Fibroblast of skin of back (primary cell): ENCODE measurements around the gene TCF4.

Source experiments
- DNase-seq: peaks from one replicate; pipeline ENCODE4 v3.0.0-alpha.2; 2013

Gene TCF4

DNA sequence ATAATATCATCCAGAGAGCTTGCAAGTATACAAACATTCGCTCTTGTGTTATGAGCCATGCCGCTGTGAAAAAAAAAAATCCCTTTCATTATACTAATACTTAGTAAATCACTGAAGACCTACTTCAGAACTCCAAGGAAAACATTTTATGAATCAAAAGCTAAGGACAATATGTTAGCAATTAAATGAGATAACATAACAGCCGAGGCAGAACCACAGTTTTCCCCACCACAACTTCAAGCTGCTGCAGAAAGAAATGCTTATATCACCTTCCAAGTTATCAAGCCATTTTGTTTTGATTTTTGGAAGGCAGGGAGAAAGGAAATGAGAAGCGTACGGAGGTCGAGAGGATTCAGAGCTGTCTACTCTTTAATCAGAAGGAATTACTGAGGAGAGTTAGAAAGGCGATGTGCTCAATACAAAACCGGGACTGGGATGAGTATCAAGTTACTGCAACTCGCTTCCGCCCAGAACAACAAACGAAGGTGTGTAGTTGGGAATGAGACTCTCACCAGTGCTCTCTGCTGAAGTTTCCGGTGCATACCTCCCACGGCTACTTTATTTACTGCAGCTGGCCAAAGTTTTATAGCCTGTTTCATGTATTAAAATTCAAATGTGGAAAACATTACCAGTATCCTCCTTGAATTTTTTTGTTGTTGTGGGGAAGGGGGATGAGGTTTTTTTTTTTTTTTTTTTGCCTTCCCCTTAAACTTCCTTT lies 336.6 kb downstream of the TCF4 start:
- peak; percentile 39 for DNase-seq

DNA sequence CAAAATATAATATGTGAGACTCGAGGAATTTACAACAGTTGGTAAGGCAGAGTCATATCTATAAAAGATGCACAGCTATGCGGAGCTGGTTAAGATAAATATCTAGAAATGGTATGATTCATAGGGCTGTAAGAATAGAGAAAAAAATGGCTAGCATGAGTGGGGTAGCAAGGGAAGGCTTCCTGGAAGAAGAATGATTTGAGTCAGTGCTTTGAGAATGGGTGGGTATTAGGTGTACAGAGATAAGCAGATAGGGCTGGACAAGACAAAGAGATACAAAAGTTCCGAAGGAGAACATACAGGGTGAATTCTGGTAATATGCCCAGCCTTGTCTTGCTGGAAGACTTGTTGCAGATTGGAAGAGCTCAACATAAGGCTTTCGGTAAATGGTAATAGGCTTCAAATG lies 337.2 kb downstream of the TCF4 start:
- peak; percentile 82 for DNase-seq

DNA sequence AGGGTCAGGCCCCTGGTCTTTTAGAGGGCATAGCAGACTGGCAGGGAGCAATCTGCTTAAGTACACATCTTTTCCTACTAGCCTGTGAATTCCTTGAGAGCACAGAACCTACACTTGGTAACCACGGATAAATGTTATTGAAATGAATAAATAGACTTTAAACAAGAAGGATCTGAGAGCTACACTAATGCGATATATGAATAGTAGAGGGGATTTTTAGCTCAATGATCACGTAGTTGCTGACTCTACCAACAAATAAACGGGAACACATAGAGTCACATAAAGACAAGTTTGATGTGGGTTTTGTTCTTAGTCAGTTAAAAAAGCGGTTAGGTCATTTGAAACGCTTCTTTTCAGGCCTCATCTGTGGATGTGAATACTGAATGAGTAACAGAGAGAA lies 338.4 kb downstream of the TCF4 start:
- no peak for DNase-seq

DNA sequence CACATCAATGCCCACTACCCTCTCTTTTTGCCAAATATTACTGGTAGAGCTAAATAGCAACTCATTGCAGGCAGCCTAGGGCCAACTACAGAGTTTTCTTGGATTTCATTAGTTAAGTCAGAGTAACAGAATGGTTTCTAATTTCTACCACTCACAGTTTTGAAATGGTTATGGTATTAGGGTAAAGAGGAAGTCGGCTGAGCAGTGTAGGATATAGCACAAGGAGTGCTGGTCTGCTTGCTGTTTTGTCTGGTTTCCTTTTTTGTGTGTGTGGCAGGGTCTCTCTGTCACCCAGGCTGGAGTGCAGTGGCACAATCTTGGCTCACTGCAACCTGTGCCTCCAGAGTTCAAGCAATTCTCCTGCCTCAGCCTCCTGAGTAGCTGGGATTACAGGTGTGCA lies 339.5 kb downstream of the TCF4 start:
- DNase-seq, result no peak

DNA sequence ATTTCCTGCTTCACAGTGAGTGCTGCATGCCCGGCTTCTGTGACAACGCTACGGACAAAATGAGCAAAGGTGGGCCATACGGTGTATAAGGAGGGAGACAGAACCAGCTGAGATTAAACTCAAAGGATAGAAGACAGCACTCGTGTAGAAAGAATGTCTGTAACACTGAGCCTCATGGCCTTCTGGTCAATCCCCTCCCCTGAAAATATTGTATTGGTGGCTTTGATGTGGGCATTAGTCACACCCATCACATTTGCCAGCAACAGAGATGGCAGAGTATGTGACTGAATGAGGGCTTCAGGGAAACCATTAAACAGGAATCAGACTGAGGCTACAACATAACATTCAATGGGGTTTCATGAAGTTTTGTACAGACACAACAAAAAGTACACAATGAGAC lies 341.0 kb downstream of the TCF4 start:
- peak; percentile 52 for DNase-seq

DNA sequence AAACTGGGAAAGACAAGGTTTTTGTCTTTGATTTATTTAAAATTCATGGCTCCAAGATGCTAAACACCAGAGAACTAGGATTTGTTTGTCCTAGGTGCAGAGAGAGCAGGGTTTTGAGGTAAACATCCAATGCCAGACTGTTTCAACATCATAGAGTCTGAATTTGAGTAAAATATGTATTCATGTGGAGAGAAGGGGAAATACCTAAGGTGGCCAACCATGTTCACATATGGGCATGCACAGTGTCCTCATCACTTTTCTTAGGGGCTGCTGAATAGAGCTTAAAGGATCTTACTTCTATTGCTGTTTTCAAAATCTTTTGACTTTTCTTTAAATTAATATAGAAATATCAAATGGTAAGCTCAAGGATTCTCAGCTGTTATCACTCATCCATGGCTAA lies 341.7 kb downstream of the TCF4 start:
- no peak for DNase-seq

DNA sequence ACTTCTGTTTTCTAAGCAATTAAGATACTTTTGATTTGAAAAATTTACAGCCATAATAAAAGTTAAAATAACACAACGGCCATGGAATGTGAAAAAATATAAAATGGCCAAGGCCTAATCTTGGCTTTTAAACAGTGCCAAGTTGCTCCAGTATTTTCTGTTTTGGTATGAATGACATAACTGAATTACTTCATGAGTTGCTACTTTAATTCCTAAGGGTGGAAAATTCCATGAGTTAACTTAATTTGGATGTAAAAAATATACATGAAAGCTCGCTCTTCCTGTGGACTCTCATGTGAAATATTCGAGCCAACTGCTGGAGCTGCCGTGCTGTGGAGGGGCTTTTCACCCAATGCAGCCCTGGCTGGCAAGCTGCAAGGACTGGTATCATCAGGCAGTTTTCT lies 342.8 kb downstream of the TCF4 start:
- DNase-seq, result peak; percentile 74

DNA sequence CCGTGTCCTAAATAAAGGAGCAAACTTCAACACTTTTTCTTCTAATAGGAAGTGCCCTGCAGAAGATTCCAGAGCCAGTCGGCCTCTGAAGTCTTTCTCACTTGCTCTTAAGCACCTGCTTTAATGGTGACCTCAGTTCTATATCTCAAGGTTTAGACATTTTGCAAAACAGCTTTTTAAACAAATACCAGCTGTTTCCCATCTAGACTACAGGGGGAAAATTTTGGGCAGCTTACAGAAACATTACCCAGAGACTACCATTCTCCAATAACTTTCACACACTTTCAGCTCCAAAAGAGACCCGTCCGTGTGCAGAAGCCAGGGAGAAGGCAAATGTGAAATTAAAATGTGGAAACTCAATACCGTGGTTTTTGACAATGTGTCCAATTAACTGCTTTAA lies 343.4 kb downstream of the TCF4 start:
- no peak for DNase-seq

DNA sequence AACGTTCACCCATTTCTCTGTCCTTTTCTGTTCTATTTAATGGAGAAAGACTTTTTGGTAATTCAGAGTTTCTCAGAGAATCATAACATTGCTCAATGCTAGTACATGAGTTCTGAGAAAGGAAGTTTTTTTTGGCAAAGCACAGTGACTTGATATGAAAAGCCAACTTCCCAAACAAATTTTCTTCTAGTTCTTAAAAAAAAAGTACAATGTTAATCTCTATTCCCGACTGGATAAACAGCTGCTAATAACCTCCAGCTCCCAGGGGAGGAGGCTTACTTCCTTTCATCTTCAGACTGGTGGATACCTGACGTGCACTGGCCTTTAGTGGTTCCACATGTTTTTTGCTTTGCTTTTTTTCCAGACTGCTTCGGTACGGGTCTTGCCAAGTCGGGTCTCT lies 344.1 kb downstream of the TCF4 start:
- peak; percentile 69 for DNase-seq

DNA sequence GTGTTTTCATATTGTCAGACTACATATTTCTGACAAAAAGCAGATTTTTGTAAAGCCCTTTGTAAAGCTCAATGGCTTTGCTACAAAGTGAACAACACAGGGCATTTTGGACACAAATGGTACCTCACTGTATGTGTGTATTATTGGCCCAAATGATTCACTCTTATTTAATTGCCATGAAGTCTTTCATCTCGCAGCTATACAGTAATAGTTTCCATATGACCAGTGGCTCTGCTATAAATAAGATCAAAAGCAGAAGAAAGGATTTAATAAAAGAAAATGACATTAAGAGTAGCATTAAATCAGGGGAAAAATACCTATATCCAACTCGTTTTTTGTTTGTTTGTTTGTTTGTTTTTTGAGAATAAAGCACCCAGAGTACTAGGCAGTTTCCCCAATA lies 344.7 kb downstream of the TCF4 start:
- no peak for DNase-seq

DNA sequence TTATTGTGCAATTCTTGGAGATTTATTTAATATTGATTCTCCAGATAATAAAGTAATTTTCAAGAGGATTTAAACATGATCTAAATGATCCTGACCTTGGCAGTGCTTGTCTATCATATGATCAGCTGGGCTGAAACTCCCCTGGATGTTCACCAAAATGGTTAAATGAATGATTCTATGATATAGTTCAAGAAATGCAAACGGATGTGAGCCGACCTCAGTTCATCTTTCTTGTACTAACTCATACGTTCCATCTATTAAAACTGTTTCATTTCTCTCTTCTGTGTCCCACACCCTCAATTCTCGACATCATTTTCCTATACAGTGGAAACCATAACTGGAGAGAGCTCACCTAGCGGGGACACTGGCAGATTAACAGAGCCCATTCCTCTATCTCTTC lies 347.0 kb downstream of the TCF4 start:
- no peak for DNase-seq

DNA sequence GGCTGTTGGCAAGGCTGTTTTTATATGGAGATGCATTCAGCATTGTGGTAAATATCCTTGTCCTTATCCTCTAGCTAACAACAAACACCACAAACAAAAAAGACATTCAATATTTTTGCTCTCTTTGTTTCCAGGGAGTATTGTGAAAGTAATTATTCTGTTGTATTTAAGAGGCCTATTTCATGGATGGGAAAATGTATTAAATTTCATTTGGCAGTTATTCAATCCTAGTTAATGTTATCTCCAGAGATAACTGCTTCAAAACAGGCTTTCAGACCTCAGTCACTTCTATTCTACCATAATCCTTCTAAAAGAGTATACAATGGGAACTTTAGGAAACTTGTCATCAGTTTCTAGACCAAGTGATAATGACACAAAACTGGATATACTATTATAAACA lies 348.3 kb downstream of the TCF4 start:
- DNase-seq, result no peak

DNA sequence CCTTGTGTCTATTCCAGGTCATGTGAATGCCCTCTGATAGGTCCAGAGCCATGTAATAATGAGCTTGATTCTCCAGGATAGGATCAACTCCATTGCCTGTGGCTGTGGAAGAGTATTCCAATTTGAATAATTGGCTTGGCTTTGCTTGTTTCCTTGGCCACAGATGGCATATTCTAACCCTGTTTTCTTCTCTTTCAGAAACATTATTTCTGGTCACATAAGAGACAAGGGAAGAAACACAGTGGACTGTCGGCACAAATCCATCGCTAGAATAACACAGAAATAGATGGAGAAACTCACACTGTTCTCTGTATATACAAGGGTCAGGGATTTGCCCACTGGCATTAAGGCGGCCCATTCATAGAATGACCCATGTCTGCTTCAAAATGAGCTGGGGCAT lies 350.3 kb downstream of the TCF4 start:
- DNase-seq, result no peak

DNA sequence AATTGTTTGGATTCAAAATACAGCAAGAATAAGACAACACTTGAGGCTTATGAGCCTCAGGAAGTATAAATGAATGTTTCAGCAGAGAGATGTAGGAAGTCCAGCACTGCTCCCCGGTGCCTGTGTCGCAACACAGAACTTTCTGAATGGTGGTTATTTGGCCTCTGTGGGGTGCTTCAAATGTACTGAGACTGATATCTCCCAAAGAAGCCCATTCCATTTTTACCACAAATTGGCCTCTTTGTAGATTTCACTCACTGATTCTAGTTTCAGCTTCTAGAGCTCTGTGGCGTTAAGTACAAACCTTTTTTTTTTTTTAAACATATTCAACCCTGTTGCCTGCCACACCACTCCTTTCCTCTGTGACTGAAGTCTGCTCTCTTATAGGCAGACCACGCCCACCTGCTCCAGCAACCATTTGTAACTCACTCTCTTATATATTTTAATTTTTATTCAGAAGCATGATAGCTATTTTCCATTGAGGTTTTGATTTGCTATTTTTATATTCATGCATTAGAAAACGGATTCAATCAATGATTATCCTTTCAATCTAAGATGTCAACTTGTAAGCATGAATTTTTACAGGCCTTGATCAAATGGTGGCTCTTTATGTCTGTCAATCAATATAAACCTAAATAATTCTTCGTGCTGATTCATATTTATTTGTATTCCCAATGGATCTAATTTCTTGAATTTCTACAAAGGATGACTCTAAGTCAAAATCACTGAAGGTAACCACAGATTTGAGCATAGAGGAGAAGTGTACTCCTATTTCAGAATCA lies 351.7 kb downstream of the TCF4 start:
- no peak for DNase-seq

DNA sequence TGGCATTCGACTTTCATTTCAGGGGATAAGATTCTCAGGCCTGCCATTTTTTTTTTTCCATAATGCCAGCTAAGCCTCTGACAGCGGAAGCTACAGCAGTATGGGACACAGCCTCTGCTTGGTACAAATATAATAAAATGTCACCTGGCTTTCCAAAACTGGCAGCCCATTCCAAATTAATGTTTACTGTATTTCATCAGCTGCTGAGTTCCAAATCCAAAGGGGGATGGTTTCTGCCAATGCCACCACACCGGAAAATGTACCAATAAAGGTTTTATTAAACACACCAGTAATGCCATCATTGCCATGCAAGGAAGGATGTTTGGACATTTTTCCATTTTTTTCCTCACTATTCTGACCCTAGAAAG lies 352.9 kb downstream of the TCF4 start:
- no peak for DNase-seq

DNA sequence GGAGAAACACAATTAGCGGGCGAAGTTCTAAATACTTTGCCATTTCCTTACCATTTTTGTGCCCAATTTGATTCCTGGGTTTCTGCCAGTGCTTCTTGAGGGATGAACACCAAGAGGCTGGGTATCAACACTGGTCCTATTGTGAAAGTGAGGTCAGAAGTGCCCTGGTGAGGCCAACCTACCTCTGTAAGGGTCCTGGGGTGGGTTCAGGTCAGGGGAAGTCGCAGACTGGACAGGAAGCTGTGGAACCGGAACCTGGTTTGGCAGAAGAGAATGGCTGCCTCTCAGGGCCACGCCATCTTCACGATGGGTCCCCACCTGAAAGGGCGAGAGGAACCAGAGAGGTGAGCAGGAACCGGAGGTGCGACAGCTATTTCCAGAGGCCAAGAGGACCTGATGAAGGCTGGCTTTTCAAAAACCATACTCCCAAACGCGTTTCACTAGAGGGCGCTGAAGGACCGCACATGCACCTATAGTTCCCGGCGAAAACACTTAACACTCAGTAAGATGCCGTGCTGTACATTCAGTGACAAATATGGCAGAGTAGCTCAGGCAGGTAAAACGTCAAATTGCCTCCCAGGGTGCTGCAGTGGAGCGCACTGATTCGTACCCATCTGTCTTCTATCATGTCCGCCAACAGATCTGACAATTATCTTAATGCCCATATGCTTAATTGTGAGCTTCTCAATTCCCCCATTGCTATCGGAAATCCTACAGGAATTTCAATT lies 353.5 kb downstream of the TCF4 start:
- peak; percentile 76 for DNase-seq

DNA sequence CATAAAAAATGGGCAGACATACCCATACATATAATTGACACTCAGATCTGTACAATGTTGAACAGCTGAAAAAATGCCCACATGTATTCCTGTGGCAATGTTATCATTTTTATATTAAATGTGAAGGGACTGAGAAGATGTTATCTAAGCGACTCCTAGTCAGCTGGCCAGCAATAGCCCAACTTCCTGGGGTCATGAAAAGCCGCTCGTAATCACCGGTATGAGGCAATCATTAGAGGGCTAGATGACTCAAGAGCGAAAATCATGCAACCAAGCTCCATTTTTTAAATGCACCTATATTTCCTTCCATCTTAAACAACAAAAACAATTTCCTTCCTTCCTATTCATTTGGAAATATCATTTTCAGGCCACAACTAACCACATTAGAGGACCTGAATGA lies 354.1 kb downstream of the TCF4 start:
- no peak for DNase-seq

DNA sequence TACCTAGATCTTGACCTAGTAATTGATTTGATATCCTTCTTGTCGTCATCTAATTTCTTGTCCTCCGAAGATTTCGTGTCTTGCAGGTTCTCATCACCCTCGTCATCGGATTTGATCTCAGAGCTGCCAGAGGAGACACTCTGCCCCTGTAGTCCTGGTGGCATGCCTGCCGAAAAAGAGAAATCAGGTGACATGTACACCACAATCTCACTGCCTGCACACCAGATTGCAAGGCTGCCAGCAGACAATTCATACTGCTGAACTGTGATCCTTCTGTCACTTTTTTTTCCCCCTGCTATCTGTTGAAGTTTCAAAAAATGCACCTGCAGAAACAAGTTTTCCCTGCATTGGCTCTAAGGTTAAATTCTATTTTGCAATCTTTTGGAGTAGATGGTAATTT lies 355.5 kb downstream of the TCF4 start:
- DNase-seq, result no peak

DNA sequence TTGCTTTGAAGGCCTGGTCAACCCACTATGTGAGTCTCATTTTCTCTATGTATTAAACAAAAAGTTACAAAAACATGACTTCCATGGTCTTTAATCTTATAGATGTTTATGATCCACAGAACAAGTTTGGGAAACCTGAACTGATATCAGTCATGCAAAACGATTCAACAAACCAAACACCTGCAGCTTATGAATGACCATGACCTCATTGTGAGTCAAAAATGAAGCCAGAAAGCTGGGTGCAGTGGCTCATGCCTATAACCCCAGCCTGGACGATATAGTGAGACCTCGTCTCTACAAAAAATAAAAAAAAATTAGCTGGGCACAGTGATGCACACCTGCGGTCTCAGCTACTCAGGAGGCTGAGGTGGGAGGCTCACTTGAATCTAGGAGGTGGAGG lies 358.3 kb downstream of the TCF4 start:
- DNase-seq, result no peak

DNA sequence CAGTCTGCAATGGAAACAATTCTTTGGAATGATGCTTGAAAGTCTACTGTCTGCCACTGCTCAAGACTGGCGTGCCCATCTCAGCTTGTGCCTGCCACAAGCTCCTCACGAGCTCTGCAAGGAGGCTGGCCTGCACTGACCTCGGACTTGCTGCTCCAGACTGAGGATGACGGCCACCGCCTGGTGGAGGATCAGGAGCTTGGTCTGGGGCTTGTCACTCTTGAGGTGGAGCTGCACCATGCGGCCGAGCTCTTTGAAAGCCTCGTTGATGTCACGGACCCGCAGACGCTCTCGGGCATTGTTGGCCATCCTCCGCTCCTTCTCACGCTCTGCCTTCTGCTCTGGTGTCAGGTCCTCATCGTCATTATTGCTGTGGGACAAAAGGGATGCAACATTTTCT lies 359.3 kb downstream of the TCF4 start:
- DNase-seq, result no peak

DNA sequence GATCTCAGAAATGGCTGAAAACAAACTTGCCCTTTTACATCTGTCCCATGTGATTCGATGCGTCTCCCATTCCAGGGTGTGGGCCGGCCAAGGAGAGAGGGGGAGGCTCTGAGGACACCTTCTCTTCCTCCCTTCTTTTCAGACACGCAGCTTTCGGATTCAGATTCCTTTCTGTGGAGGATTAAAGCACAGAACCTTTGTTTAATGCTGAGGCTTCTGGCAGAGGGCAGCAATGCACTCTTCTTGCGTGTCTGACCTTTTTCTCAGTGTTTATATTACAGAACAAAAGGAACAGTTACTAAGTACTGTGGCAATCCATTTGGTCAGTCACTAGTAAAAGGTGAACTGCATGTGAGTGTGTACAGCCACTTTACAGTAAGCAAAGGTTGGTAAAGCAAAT lies 359.8 kb downstream of the TCF4 start:
- no peak for DNase-seq

DNA sequence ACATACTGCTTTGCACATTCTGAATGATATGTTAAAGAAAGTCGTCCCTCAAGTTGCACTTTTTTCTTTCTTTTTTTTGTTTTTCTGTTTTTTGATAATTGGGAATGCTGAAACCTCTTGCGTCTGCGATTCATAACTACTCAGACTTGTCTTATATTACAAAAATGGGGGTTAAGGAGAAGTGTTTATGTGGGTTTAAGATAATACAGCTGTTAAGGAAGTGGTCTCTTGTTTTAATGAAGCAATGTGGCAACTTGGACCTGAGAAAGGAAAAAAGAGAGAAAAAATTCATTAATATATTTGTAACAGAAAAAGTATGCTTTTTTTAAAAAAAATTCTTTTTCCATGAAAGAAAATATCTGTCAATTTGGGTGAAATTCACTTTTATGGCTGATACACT lies 360.2 kb downstream of the TCF4 start:
- DNase-seq, result no peak

DNA sequence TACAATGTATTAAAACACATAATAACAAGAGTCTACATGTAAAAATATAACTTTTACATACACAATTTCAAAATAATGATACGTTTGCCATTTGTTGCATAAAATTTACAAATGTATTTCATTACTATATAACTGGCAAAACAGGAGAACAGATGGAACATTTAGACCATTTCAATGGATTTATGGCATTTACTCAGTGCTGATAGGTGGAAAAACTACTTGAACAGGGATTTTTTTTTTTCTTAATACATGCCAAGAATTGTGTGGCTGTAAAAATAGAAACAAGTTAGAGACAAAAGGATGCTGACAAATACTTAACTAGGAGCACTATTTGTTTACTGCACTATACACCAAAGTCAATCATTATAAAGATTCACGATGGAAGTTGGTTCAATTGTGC lies 361.9 kb downstream of the TCF4 start:
- no peak for DNase-seq

DNA sequence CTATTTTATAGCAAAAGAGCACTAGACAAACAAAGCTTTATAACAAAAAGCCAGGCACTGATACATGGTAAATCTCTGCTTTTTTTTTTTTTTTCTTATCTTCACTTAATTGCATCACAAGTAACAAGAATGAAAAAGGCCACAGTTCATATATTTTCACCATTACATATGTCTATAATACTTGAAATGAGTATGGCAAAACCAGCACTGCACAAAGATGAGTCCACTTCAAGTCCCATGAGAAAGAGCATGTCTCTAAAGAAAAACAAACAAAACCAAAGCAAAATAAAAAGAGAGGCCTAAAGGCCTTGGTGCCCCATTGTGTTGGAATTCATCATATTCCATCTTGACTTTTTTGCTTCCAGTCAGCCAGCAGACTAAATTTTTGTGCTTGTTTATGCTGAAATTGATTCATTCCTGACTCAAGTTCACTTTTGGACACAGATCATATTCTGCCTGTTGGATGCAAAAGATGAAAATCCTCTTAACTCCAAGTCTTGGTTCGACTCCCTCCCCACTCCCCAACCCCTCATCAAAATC lies 363.8 kb downstream of the TCF4 start:
- DNase-seq, result peak; percentile 84
